HG03354 (cell line): ENCODE results near the gene TSPYL6.
A peak's percentile ranks its signal among the peaks of the same experiment; 100 is the strongest.

Experiments
- ATAC-seq: cut with Tn5 transposase; IDR thresholded peaks from one replicate; pipeline ENCODE4 v1.9.1; 2021; ENCODE audit warnings: mild to moderate bottlenecking; ENCODE audit not compliant: unreplicated experiment, poor library complexity, severe bottlenecking

The TSPYL6 gene

GRCh38 chr2:54259413-54260240 is 3.6 kb upstream of the TSPYL6 start:
- ATAC-seq = peak; percentile 76

- no peak for ATAC-seq
These were observed 2.1 kb upstream of the TSPYL6 start for GRCh38 chr2:54258166-54258565.

- no peak for ATAC-seq
These were observed 569 bp downstream of the TSPYL6 start for GRCh38 chr2:54255230-54256090.

- no peak for ATAC-seq
These were observed 1.8 kb downstream of the TSPYL6 start for GRCh38 chr2:54254180-54254579.

- ATAC-seq = no peak
These were observed 6.4 kb downstream of the TSPYL6 start for GRCh38 chr2:54249629-54250028.

GRCh38 chr2:54247115-54247514 is 8.9 kb downstream of the TSPYL6 start:
- no peak for ATAC-seq

- ATAC-seq = no peak
These were observed 15.2 kb downstream of the TSPYL6 start for GRCh38 chr2:54240515-54241469.

- ATAC-seq = no peak
These were observed 16.6 kb downstream of the TSPYL6 start for GRCh38 chr2:54239427-54239826.

- ATAC-seq = no peak
These were observed 18.6 kb downstream of the TSPYL6 start for GRCh38 chr2:54237428-54237827.

- ATAC-seq = no peak
These were observed 22.0 kb downstream of the TSPYL6 start for GRCh38 chr2:54233832-54234649.

- no peak for ATAC-seq
These were observed 27.1 kb downstream of the TSPYL6 start for GRCh38 chr2:54228945-54229344.

GRCh38 chr2:54227798-54228197 is 28.2 kb downstream of the TSPYL6 start:
- ATAC-seq = no peak

GRCh38 chr2:54226260-54226659 is 29.8 kb downstream of the TSPYL6 start:
- no peak for ATAC-seq

GRCh38 chr2:54224997-54225396 is 31.0 kb downstream of the TSPYL6 start:
- no peak for ATAC-seq

GRCh38 chr2:54213082-54213481 is 42.9 kb downstream of the TSPYL6 start:
- no peak for ATAC-seq

- ATAC-seq = no peak
These were observed 43.6 kb downstream of the TSPYL6 start for GRCh38 chr2:54212456-54212855.

GRCh38 chr2:54209379-54209778 is 46.6 kb downstream of the TSPYL6 start:
- no peak for ATAC-seq

GRCh38 chr2:54208364-54209240 is 47.4 kb downstream of the TSPYL6 start:
- no peak for ATAC-seq
